OCI-LY3 (cell line): Measurements from ENCODE around the gene NIPBL.

Experiments
- CTCF ChIP-seq: fragments of 200-600, 300-600 bp; sonication (generic); IDR thresholded peaks from 2 replicates; pipeline ENCODE4 v1.5.1; 2014; ENCODE audit warnings: antibody characterized with exemption, low read length, low read depth
- EZH2phosphoT487 ChIP-seq: fragments of 200-600 bp; shearing (Covaris generic); IDR thresholded peaks from 2 replicates; pipeline ENCODE4 v1.6.1; 2018; ENCODE audit warnings: antibody characterized with exemption, mixed run types, low read depth

- no peak for TF ChIP-seq CTCF
- TF ChIP-seq EZH2phosphoT487: no peak
Measured at GRCh38 chr5:37005252-37005651, 128.7 kb downstream of the NIPBL start.
